IMR-90 (cell line): ENCODE measurements around the gene NPBWR2. TPM values are rescaled to one million over a fixed set of nuclear protein-coding genes. Genes with fewer than 3 reads are reported as not detected.

Experiments used
- ATAC-seq: fragments of 200-7000 bp; cut with Tn5 transposase; 2 replicates; pipeline ENCODE4 v1.9.1; 2020; ENCODE audit warnings: low read depth, mild to moderate bottlenecking, moderate library complexity
- BruUV-seq: library from RNA; stranded (reverse); fragments of 400-500 nt; replicated peaks from 2 replicates; lab custom pipeline; 2021; lab: Mats Ljungman, UMichigan
- CTCF ChIA-PET: fragments of 300-600 bp; formaldehyde crosslinking; extraction: SDS; loops from one replicate; lab custom pipeline; 2021; ENCODE audit warnings: antibody characterized with exemption; lab: Yijun Ruan, JAX
- POLR2A ChIA-PET: fragments of 300-600 bp; sonication (Branson Sonifier 250); formaldehyde crosslinking; loops from one replicate; lab custom pipeline; 2022; ENCODE audit warnings: antibody characterized with exemption; ENCODE audit not compliant: unreplicated experiment; lab: Charles Lee
- DNase-seq: peaks from one replicate; pipeline ENCODE4 v3.0.0; 2013
- H2AFZ ChIP-seq: replicated peaks from 2 replicates; pipeline ENCODE3; 2013; ENCODE audit warnings: low read length, mild to moderate bottlenecking; ENCODE audit not compliant: poor library complexity
- H2AK5ac ChIP-seq: 2 replicates; pipeline ENCODE4 v1.6.1; 2013; ENCODE audit warnings: low read depth, low read length, inconsistent platforms
- H2AK9ac ChIP-seq: replicated peaks from 2 replicates; pipeline ENCODE3; 2013; ENCODE audit warnings: mild to moderate bottlenecking, low read depth, low read length, moderate library complexity; ENCODE audit not compliant: poor library complexity
- H2BK120ac ChIP-seq: 2 replicates; pipeline ENCODE4 v1.6.1; 2013; ENCODE audit warnings: low read depth, low read length, inconsistent platforms
- H2BK15ac ChIP-seq: 3 replicates; pipeline ENCODE4 v1.6.1; 2013; ENCODE audit warnings: low read depth, low read length, inconsistent platforms
- H2BK20ac ChIP-seq: 2 replicates; pipeline ENCODE4 v1.6.1; 2013; ENCODE audit warnings: low read depth, mild to moderate bottlenecking, inconsistent platforms, low read length, moderate library complexity
- H2BK5ac ChIP-seq: 2 replicates; pipeline ENCODE4 v1.6.1; 2013; ENCODE audit warnings: mild to moderate bottlenecking, low read depth, low read length, inconsistent platforms; ENCODE audit not compliant: poor library complexity, severe bottlenecking
- H3K14ac ChIP-seq: replicated peaks from 2 replicates; pipeline ENCODE4 v1.6.1; 2013; ENCODE audit warnings: low read depth, low read length, inconsistent platforms
- H3K18ac ChIP-seq: 2 replicates; pipeline ENCODE4 v1.6.1; 2013; ENCODE audit warnings: low read depth, low read length, control low read depth
- H3K23ac ChIP-seq: 2 replicates; pipeline ENCODE4 v1.6.1; 2013; ENCODE audit warnings: low read depth, low read length, inconsistent platforms
- H3K27ac ChIP-seq: 2 replicates; pipeline ENCODE4 v1.5.1; 2013; ENCODE audit warnings: mild to moderate bottlenecking, control low read depth, low read length; ENCODE audit not compliant: insufficient read depth
- H3K27me3 ChIP-seq: 2 replicates; pipeline ENCODE4 v1.6.1; 2013; ENCODE audit warnings: low read length; ENCODE audit not compliant: control insufficient read depth, insufficient read depth
- H3K36me3 ChIP-seq: 2 replicates; pipeline ENCODE4 v1.6.1; 2013; ENCODE audit warnings: low read length, mixed read lengths; ENCODE audit not compliant: control insufficient read depth, insufficient read depth
- H3K4ac ChIP-seq: 2 replicates; pipeline ENCODE4 v1.6.1; 2013; ENCODE audit warnings: low read depth, low read length, inconsistent platforms
- H3K4me1 ChIP-seq: 2 replicates; pipeline ENCODE4 v1.6.1; 2013; ENCODE audit warnings: low read length, mixed read lengths; ENCODE audit not compliant: control insufficient read depth, insufficient read depth
- H3K4me2 ChIP-seq: 2 replicates; pipeline ENCODE4 v1.6.1; 2013; ENCODE audit warnings: low read depth, mild to moderate bottlenecking, control low read depth, low read length, moderate library complexity
- H3K4me3 ChIP-seq: 2 replicates; pipeline ENCODE4 v1.5.1; 2013; ENCODE audit warnings: low read depth, mild to moderate bottlenecking, control low read depth, low read length, moderate library complexity; ENCODE audit not compliant: insufficient read depth
- H3K56ac ChIP-seq: 2 replicates; pipeline ENCODE4 v1.6.1; 2013; ENCODE audit warnings: low read length, inconsistent platforms; ENCODE audit not compliant: insufficient read depth; ENCODE audit errors: extremely low read depth
- H3K79me1 ChIP-seq, 2 experiments: 2 replicates each; pipeline ENCODE4 v1.6.1; 2013; ENCODE audit warnings: low read length in 2 of 2, inconsistent platforms in 1 of 2, low read depth in 1 of 2
- H3K9ac ChIP-seq: 2 replicates; pipeline ENCODE4 v1.6.1; 2013; ENCODE audit warnings: low read depth, low read length, control low read depth
- H3K9me1 ChIP-seq: 2 replicates; pipeline ENCODE4 v1.6.1; 2013; ENCODE audit warnings: low read length, inconsistent platforms; ENCODE audit not compliant: insufficient read depth
- H3K9me3 ChIP-seq: 2 replicates; pipeline ENCODE4 v1.6.1; 2013; ENCODE audit warnings: low read length; ENCODE audit not compliant: control insufficient read depth, insufficient read depth
- H4K20me1 ChIP-seq: 2 replicates; pipeline ENCODE4 v1.6.1; 2013; ENCODE audit warnings: low read length, inconsistent platforms; ENCODE audit not compliant: insufficient read depth
- H4K5ac ChIP-seq: 2 replicates; pipeline ENCODE4 v1.6.1; 2013; ENCODE audit warnings: mild to moderate bottlenecking, low read depth, low read length, control low read depth
- H4K8ac ChIP-seq, 2 experiments: 2 replicates each; pipeline ENCODE4 v1.6.1; 2013; ENCODE audit warnings: low read depth in 2 of 2, low read length in 2 of 2, control low read depth in 1 of 2, inconsistent platforms in 1 of 2
- H4K91ac ChIP-seq: 2 replicates; pipeline ENCODE4 v1.6.1; 2013; ENCODE audit warnings: low read depth, low read length, inconsistent platforms; ENCODE audit not compliant: insufficient read depth
- CEBPB ChIP-seq: IDR thresholded peaks from 2 replicates; pipeline ENCODE4 v1.6.1; 2012; ENCODE audit warnings: low read depth, low read length, improper control_type of control experiment
- NFE2L2 ChIP-seq: fragments of 150-350 bp; IDR thresholded peaks from 2 replicates; pipeline ENCODE4 v1.6.1; 2016; ENCODE audit warnings: low read depth, mild to moderate bottlenecking, low read length
- POLR2A ChIP-seq: IDR thresholded peaks from 2 replicates; pipeline ENCODE4 v1.6.1; 2012; ENCODE audit warnings: mild to moderate bottlenecking, low read depth, low read length
- RCOR1 ChIP-seq: IDR thresholded peaks from 2 replicates; pipeline ENCODE4 v1.6.1; 2012; ENCODE audit warnings: mild to moderate bottlenecking, low read length, improper control_type of control experiment; ENCODE audit not compliant: insufficient replicate concordance
- RFX5 ChIP-seq: IDR thresholded peaks from 2 replicates; pipeline ENCODE4 v1.8.0; 2012; ENCODE audit warnings: low read depth, mild to moderate bottlenecking, low read length, moderate library complexity
- WGBS, 2 experiments: methylation state at CpG; one replicate each; pipeline versions ENCODE4 v1.1.5 to v1.1.7; 2013; ENCODE audit warnings: missing lambda C conversion rate in 2 of 2; ENCODE audit not compliant: insufficient read length in 1 of 2; ENCODE audit errors: extremely low coverage in 2 of 2; 5-methylcytosine and 5-hydroxymethylcytosine counted together
- dilution Hi-C: fragments of 300-500 bp; cut with HindIII; formaldehyde crosslinking; loops from one replicate; pipeline ENCODE4 v1.14.3; 2018; ENCODE audit warnings: low sequenced_read_pairs; ENCODE audit not compliant: unreplicated experiment
- in situ Hi-C: fragments of 300-500 bp; cut with MboI; formaldehyde crosslinking; loops from 3 replicates; pipeline ENCODE4 v1.14.3; 2019; ENCODE audit warnings: low sequenced_read_pairs, inconsistent platforms, mixed read lengths
- intact Hi-C: fragments of 100-400 bp; cut with micrococcal nuclease; formaldehyde crosslinking; loops from 2 replicates; pipeline ENCODE4 v1.10.0; 2022
- polyA plus RNA-seq, 3 experiments: library from polyadenylated mRNA; depleted of rRNA; stranded (reverse); fragments of >200 nt; gene quantifications; 2 replicates each; pipeline ENCODE4 v1.2.3, GENCODE V29; 2012; ENCODE audit warnings: low replicate concordance in 1 of 3
- total RNA-seq: library from RNA; depleted of rRNA; stranded (reverse); fragments of >200 nt; gene quantifications from 2 replicates; pipeline ENCODE4 v1.2.3, GENCODE V29; 2012
- TF ChIP-seq, protein P1 (sequence below): conservative IDR thresholded peaks from 2 replicates; pipeline ENCODE4 v1.5.1; 2012; ENCODE audit warnings: mild to moderate bottlenecking, low read depth, low read length, improper control_type of control experiment
- TF ChIP-seq, protein P2 (sequence below): fragments of 150-350 bp; IDR thresholded peaks from 2 replicates; pipeline ENCODE4 v1.6.1; 2016; ENCODE audit warnings: low read depth, mild to moderate bottlenecking, low read length, moderate library complexity, borderline replicate concordance

NPBWR2 gene
- total and polyA plus RNA-seq, 2 of the 4 experiments (the other 2 are of a cell fraction): not detected

DNA sequence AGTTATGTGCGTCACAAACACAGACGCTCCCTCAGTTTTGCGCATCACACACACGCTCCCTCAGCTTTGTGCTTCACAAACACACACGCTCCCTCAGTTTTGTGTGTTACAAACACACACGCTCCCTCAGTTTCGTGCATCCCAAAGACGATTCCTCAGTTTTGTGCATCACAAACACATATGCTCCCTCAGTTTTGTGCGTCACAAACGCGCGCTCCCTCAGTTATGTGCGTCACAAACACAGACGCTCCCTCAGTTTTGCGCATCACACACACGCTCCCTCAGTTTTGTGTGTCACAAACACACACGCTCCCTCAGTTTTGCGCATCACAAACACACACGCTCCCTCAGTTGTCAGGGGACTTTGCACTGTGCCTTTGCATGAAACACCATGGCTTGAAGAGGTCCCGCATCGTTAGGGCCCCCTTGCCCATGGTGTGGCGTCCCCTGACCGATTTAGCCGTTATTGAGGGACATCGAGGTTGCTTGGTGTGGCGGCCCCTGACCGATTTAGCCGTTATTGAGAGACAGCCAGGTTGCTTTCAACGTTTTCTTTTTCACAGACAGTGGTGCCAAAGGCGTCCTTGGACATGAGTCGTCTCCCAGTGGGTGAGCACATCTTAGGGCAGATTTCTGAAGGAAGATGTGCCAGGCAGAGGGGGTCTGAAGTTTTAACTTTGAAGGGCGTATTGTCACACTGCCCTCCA lies 28.8 kb upstream of the NPBWR2 start:
- H3K4ac ChIP-seq: no peak overlapping the region
- no peaks in the 10 kb centered on the region for H3K9me1 ChIP-seq
- H4K20me1 ChIP-seq: no peaks in the 10 kb centered on the region
- no peak overlapping the region for H3K27ac ChIP-seq
- no peak overlapping the region for H4K5ac ChIP-seq
- no peak overlapping the region for H3K14ac ChIP-seq
- no peak overlapping the region for H2AK9ac ChIP-seq
- ChIA-PET CTCF (no interaction called here), POLR2A (no interaction called here)
- H3K4me3 ChIP-seq: no peak overlapping the region
- H2AFZ ChIP-seq: no peak overlapping the region
- H3K9ac ChIP-seq: no peak overlapping the region
- DNase-seq (no peak), ATAC-seq (no peak)
- no peak overlapping the region for H3K23ac ChIP-seq
- no peak overlapping the region for H2BK20ac ChIP-seq
- no peak overlapping the region for H3K18ac ChIP-seq
- no TSS peak for BruUV-seq
- H3K9me3 ChIP-seq: no peaks in the 10 kb centered on the region
- in situ Hi-C loops: no loop called here
- no peak overlapping the region for H2BK120ac ChIP-seq
- H4K8ac ChIP-seq: no peak overlapping the region
- no peak overlapping the region for H3K4me2 ChIP-seq
- no peak overlapping the region for H3K56ac ChIP-seq
- H2AK5ac ChIP-seq: no peak overlapping the region
- H3K4me1 ChIP-seq: no peaks in the 10 kb centered on the region
- no peak overlapping the region for H4K91ac ChIP-seq
- no peaks in the 10 kb centered on the region for H3K36me3 ChIP-seq
- dilution Hi-C loops: no loop called here
- 74% methylated on average over 26 of the region's 32 CpGs; no CpG with 5 or more reads in 1 of the 2 experiments for WGBS, 2 experiments
- no peaks in the 10 kb centered on the region for H3K79me1 ChIP-seq
- intact Hi-C loops: no loop called here
- TF ChIP-seq, protein P1, sequence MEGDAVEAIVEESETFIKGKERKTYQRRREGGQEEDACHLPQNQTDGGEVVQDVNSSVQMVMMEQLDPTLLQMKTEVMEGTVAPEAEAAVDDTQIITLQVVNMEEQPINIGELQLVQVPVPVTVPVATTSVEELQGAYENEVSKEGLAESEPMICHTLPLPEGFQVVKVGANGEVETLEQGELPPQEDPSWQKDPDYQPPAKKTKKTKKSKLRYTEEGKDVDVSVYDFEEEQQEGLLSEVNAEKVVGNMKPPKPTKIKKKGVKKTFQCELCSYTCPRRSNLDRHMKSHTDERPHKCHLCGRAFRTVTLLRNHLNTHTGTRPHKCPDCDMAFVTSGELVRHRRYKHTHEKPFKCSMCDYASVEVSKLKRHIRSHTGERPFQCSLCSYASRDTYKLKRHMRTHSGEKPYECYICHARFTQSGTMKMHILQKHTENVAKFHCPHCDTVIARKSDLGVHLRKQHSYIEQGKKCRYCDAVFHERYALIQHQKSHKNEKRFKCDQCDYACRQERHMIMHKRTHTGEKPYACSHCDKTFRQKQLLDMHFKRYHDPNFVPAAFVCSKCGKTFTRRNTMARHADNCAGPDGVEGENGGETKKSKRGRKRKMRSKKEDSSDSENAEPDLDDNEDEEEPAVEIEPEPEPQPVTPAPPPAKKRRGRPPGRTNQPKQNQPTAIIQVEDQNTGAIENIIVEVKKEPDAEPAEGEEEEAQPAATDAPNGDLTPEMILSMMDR: no peak
- no peak for TF ChIP-seq RCOR1
- no peak for TF ChIP-seq NFE2L2
- TF ChIP-seq, protein P2, sequence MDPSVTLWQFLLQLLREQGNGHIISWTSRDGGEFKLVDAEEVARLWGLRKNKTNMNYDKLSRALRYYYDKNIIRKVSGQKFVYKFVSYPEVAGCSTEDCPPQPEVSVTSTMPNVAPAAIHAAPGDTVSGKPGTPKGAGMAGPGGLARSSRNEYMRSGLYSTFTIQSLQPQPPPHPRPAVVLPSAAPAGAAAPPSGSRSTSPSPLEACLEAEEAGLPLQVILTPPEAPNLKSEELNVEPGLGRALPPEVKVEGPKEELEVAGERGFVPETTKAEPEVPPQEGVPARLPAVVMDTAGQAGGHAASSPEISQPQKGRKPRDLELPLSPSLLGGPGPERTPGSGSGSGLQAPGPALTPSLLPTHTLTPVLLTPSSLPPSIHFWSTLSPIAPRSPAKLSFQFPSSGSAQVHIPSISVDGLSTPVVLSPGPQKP: no peak
- TF ChIP-seq CEBPB: no peak
- TF ChIP-seq RFX5: no peak
- TF ChIP-seq POLR2A: no peak
- H3K27me3 ChIP-seq: peaks cover 20% of the 10 kb centered on the region
- no peak overlapping the region for H2BK5ac ChIP-seq
- H2BK15ac ChIP-seq: no peak overlapping the region
